ENCODE results near the gene HTRA3.

The HTRA3 gene

DNA sequence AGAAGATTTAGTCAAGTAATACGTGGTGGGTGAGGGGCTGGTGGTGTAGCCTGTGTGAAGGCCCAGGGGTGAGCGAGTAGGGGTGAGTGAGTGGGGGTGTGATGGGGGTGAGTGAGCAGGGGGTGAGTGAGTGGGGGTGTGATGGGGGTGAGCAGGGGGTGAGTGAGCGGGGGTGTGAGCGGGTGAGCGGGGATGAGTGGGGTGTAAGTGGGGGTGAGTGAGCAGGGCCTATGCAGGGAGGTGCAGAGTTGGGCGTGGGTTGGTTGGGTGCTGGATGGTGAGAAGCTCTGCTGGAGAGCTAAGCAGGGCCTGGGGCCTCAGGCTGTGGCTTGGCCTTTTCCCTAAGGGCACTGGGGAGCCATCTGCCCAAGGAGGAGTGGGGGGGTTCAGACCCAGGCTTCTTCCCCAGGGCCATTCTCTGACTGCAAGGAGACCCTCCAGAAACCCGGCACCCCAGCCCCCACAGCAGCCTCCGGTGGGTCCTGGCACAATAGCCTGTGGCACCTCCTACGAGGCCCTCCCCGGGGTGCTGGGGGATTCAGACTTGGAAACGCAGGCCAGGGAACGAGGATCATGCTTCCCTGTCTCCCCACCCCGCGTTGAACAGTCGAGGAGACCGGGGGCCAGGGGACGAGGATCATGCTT lies 40.1 kb upstream of the HTRA3 start:
- POLR2A ChIA-PET = no interaction called here

GRCh38 chr4:8230033-8230432 lies 39.5 kb upstream of the HTRA3 start:
- H3K4me3 ChIP-seq (ENCODE audit: low read depth, low read length) = no peak overlapping the region
- ChIA-PET POLR2A (no interaction called here), CTCF (no interaction called here)
- H3K9me3 ChIP-seq (ENCODE audit: control insufficient read depth, insufficient read depth, low read depth, low read length) = no peaks in the 10 kb centered on the region
- H3K36me3 ChIP-seq (ENCODE audit: control insufficient read depth in 2 of 2, insufficient read depth in 1 of 2, low read length in 2 of 2) = peaks cover 0 to 16% of the 10 kb centered on the region in 2 experiments; a peak in 1 of 3 replicates
- no peak for TF ChIP-seq TCF7L2 (IDR thresholded peaks at IDR 0.05; ENCODE audit: borderline replicate concordance, low read depth, low read length)
- TF ChIP-seq ZNF112 (tag by site-specific recombination; IDR thresholded peaks at IDR 0.05) = no peak
- TF ChIP-seq BCL11B (tag by site-specific recombination; IDR thresholded peaks at IDR 0.05; ENCODE audit: low read depth) = no peak
- no peak overlapping the region for H3K27ac ChIP-seq (ENCODE audit: extremely low read depth, low read depth, low read length)
- H3K4me1 ChIP-seq (ENCODE audit: control insufficient read depth, insufficient read depth, low read length) = no peaks in the 10 kb centered on the region

More for the DNA sequence above, 40.1 kb upstream of the HTRA3 start:
- Histone ChIP-seq H3K4me1 (ENCODE audit: control insufficient read depth, insufficient read depth, low read length) (no peaks in the 10 kb centered on the region), H3K27ac (ENCODE audit: extremely low read depth, low read depth, low read length) (no peak overlapping the region), H3K36me3 (ENCODE audit: control insufficient read depth in 2 of 2, insufficient read depth in 1 of 2, low read length in 2 of 2) (peaks cover 0 to 14% of the 10 kb centered on the region in 2 experiments; a peak in 1 of 3 replicates), H3K9me3 (ENCODE audit: control insufficient read depth, insufficient read depth, low read depth, low read length) (no peaks in the 10 kb centered on the region), H3K4me3 (ENCODE audit: low read depth, low read length) (no peak overlapping the region)
- no peak for TF ChIP-seq ZBTB48 (tag by site-specific recombination; IDR thresholded peaks at IDR 0.05)
- TF ChIP-seq KLF8 (tag by site-specific recombination; IDR thresholded peaks at IDR 0.05) = no peak
- TF ChIP-seq ZNF555 (tag by site-specific recombination; conservative IDR thresholded peaks at IDR 0.05) = no peak
- peak; percentile 75 for TF ChIP-seq ZFHX2 (tag by site-specific recombination; conservative IDR thresholded peaks at IDR 0.05)
- TF ChIP-seq MYNN (tag by site-specific recombination; IDR thresholded peaks at IDR 0.05; ENCODE audit: borderline replicate concordance) = no peak
- TF ChIP-seq EGR2 (tag by site-specific recombination; IDR thresholded peaks at IDR 0.05; ENCODE audit: low read depth) = peak; percentile 79
- TF ChIP-seq HIC1 (tag by site-specific recombination; IDR thresholded peaks at IDR 0.05) = no peak
- CTCF ChIA-PET = interaction anchor here (0.6 to 1.1 kb wide), 2 partner anchors 19 to 38 kb away, joined by 3 to 5 read pairs; no protein-coding TSS in a partner anchor

GRCh38 chr4:8230891-8231290 lies 38.7 kb upstream of the HTRA3 start:
- Histone ChIP-seq H3K9me3 (ENCODE audit: control insufficient read depth, insufficient read depth, low read depth, low read length) (no peaks in the 10 kb centered on the region), H3K36me3 (ENCODE audit: control insufficient read depth in 2 of 2, insufficient read depth in 1 of 2, low read length in 2 of 2) (peaks cover 0 to 16% of the 10 kb centered on the region in 2 experiments; a peak in 1 of 3 replicates), H3K27ac (ENCODE audit: extremely low read depth, low read depth, low read length) (no peak overlapping the region), H3K4me3 (ENCODE audit: low read depth, low read length) (no peak overlapping the region), H3K4me1 (ENCODE audit: control insufficient read depth, insufficient read depth, low read length) (no peaks in the 10 kb centered on the region)
- no peak for TF ChIP-seq GLI2 (tag by site-specific recombination; IDR thresholded peaks at IDR 0.05; ENCODE audit: borderline replicate concordance, low read depth)
- TF ChIP-seq ZNF521 (tag by site-specific recombination; IDR thresholded peaks at IDR 0.05) = no peak
- TF ChIP-seq ZNF530 (tag by site-specific recombination; IDR thresholded peaks at IDR 0.05; ENCODE audit: low read depth) = no peak
- no peak for TF ChIP-seq ZNF335 (tag by site-specific recombination; conservative IDR thresholded peaks at IDR 0.05)
- no peak for TF ChIP-seq ZNF202 (tag by site-specific recombination; IDR thresholded peaks at IDR 0.05; ENCODE audit: borderline replicate concordance)
- TF ChIP-seq PRDM10 (tag by site-specific recombination; IDR thresholded peaks at IDR 0.05) = no peak
- no peak for TF ChIP-seq MEIS1 (CRISPR knock-in tag; IDR thresholded peaks at IDR 0.05; ENCODE audit: borderline replicate concordance)
- no peak for TF ChIP-seq ZNF16 (tag by site-specific recombination; IDR thresholded peaks at IDR 0.05; ENCODE audit: low read depth)
- TF ChIP-seq ZBTB26 (tag by site-specific recombination; optimal IDR thresholded peaks at IDR 0.05) = no peak
- no peak for TF ChIP-seq EGR2 (tag by site-specific recombination; IDR thresholded peaks at IDR 0.05; ENCODE audit: low read depth)
- TF ChIP-seq ZNF266 (tag by site-specific recombination; IDR thresholded peaks at IDR 0.05; ENCODE audit: low read depth) = no peak
- TF ChIP-seq ZNF112 (tag by site-specific recombination; IDR thresholded peaks at IDR 0.05) = no peak
- TF ChIP-seq, protein P1, sequence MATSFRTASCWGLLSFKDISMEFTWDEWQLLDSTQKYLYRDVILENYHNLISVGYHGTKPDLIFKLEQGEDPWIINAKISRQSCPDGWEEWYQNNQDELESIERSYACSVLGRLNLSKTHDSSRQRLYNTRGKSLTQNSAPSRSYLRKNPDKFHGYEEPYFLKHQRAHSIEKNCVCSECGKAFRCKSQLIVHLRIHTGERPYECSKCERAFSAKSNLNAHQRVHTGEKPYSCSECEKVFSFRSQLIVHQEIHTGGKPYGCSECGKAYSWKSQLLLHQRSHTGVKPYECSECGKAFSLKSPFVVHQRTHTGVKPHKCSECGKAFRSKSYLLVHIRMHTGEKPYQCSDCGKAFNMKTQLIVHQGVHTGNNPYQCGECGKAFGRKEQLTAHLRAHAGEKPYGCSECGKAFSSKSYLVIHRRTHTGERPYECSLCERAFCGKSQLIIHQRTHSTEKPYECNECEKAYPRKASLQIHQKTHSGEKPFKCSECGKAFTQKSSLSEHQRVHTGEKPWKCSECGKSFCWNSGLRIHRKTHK (tag by site-specific recombination; IDR thresholded peaks at IDR 0.05) = no peak
- TF ChIP-seq ZNF121 (tag by site-specific recombination; IDR thresholded peaks at IDR 0.05) = no peak
- POLR2A ChIA-PET = no interaction called here
- CTCF ChIA-PET = interaction anchor here (0.7 kb wide), 1 partner anchor 151 kb away, joined by 4 read pairs; no protein-coding TSS in a partner anchor

All from HEK293 (cell line).